Caco-2 (cell line): Measurements from ENCODE around the gene MSGN1. TPM values are rescaled to one million over a fixed set of nuclear protein-coding genes. Genes with fewer than 3 reads are reported as not detected.

ENCODE experiments used
- BruUV-seq: library from RNA; stranded (reverse); fragments of 400-500 nt; replicated peaks from 2 replicates; lab custom pipeline; 2021; lab: Mats Ljungman, UMichigan
- CTCF ChIA-PET: fragments of 300-600 bp; sonication (Branson Sonifier 250); formaldehyde crosslinking; loops from one replicate; lab custom pipeline; 2022; ENCODE audit warnings: antibody characterized with exemption; lab: Charles Lee
- POLR2A ChIA-PET: fragments of 300-600 bp; sonication (Branson Sonifier 250); formaldehyde crosslinking; loops from one replicate; lab custom pipeline; 2022; ENCODE audit warnings: antibody characterized with exemption; lab: Charles Lee
- DNase-seq, 2 experiments: peaks; one replicate each; pipeline versions ENCODE4 v3.0.0 to v3.0.0-alpha.2; 2020 to 2022
- H3K27me3 ChIP-seq: replicated peaks from 2 replicates; pipeline ENCODE4 v1.6.0; 2011; ENCODE audit warnings: low read length; ENCODE audit not compliant: control insufficient read depth, insufficient read depth
- H3K36me3 ChIP-seq: 2 replicates; pipeline ENCODE4 v1.5.1; 2011; ENCODE audit warnings: low read length; ENCODE audit not compliant: control insufficient read depth, insufficient read depth
- H3K4me1 ChIP-seq: fragments of 250-450 bp; sonication (Bioruptor Pico); 2 replicates; pipeline ENCODE4 v1.5.1; 2020; ENCODE audit warnings: mild to moderate bottlenecking
- H3K4me3 ChIP-seq: 2 replicates; pipeline ENCODE4 v1.5.1; 2011; ENCODE audit warnings: low read depth, mild to moderate bottlenecking, control low read depth, low read length
- H3K9me3 ChIP-seq: fragments of 250-450 bp; sonication (Bioruptor Pico); 2 replicates; pipeline ENCODE4 v1.5.1; 2020; ENCODE audit warnings: mild to moderate bottlenecking, moderate library complexity
- H3K27ac Mint-ChIP-seq: one replicate; pipeline ENCODE4 v1.8.0; 2022; ENCODE audit warnings: mixed read lengths; ENCODE audit not compliant: unreplicated experiment
- H3K27me3 Mint-ChIP-seq: one replicate; pipeline ENCODE4 v1.8.0; 2022; ENCODE audit warnings: mixed read lengths; ENCODE audit not compliant: insufficient read depth, unreplicated experiment
- H3K36me3 Mint-ChIP-seq: one replicate; pipeline ENCODE4 v1.8.0; 2022; ENCODE audit warnings: mild to moderate bottlenecking, mixed read lengths; ENCODE audit not compliant: insufficient read depth, unreplicated experiment
- H3K4me1 Mint-ChIP-seq: one replicate; pipeline ENCODE4 v1.8.0; 2022; ENCODE audit warnings: low read depth, mixed read lengths; ENCODE audit not compliant: unreplicated experiment
- H3K4me3 Mint-ChIP-seq: one replicate; pipeline ENCODE4 v1.8.0; 2022; ENCODE audit warnings: mild to moderate bottlenecking, moderate library complexity, mixed read lengths; ENCODE audit not compliant: unreplicated experiment
- H3K9me3 Mint-ChIP-seq: one replicate; pipeline ENCODE4 v1.8.0; 2022; ENCODE audit warnings: mixed read lengths; ENCODE audit not compliant: unreplicated experiment
- CTCF ChIP-seq, 2 experiments: fragments of 200-600 bp in 1 of 2; IDR thresholded peaks; 1 replicate in 1 of 2; 2 replicates in 1 of 2; pipeline versions ENCODE4 v1.5.1 to v1.8.0; 2011 to 2022; ENCODE audit warnings: antibody characterized with exemption in 1 of 2, control low read depth in 1 of 2, inconsistent platforms in 1 of 2, low read depth in 1 of 2, low read length in 1 of 2, mild to moderate bottlenecking in 1 of 2, moderate library complexity in 1 of 2; ENCODE audit not compliant: insufficient read depth in 1 of 2, severe bottlenecking in 1 of 2, unreplicated experiment in 1 of 2
- intact Hi-C: fragments of 100-400 bp; cut with micrococcal nuclease; formaldehyde crosslinking; loops from one replicate; pipeline ENCODE4 v1.10.0; 2022; ENCODE audit not compliant: unreplicated experiment
- total RNA-seq: library from RNA; stranded (reverse); gene quantifications from 2 replicates; pipeline ENCODE4 v1.2.3, GENCODE V29; 2022

MSGN1 gene
- total RNA-seq, 1 experiment from 2014 or later: not detected

- H3K4me3 ChIP-seq: no peak overlapping the region
- H3K9me3 ChIP-seq: no peaks in the 10 kb centered on the region
- intact Hi-C loops: no loop called here
- H3K36me3 ChIP-seq: no peaks in the 10 kb centered on the region
- H3K4me1 ChIP-seq: no peaks in the 10 kb centered on the region
- H3K4me1 Mint-ChIP-seq: no peaks in the 10 kb centered on the region
- DNase-seq: no peak
- no TSS peak for BruUV-seq
- no peak for TF ChIP-seq CTCF (IDR thresholded peaks at IDR 0.05; ENCODE audit: insufficient read depth in 1 of 2, low read depth in 1 of 2, low read length in 1 of 2, severe bottlenecking in 1 of 2, unreplicated experiment in 1 of 2)
- H3K9me3 Mint-ChIP-seq: no peaks in the 10 kb centered on the region
- H3K27me3 Mint-ChIP-seq: peaks cover 21% of the 10 kb centered on the region
- CTCF ChIA-PET: no interaction called here
- H3K27ac Mint-ChIP-seq: no peak overlapping the region
- POLR2A ChIA-PET: no interaction called here
- no peaks in the 10 kb centered on the region; the same call in 1 of the 2 replicates for H3K27me3 ChIP-seq
- H3K36me3 Mint-ChIP-seq: no peaks in the 10 kb centered on the region
- no peak overlapping the region for H3K4me3 Mint-ChIP-seq
Observed at GRCh38 chr2:17857021-17857420, 40.8 kb downstream of the MSGN1 start.

DNA sequence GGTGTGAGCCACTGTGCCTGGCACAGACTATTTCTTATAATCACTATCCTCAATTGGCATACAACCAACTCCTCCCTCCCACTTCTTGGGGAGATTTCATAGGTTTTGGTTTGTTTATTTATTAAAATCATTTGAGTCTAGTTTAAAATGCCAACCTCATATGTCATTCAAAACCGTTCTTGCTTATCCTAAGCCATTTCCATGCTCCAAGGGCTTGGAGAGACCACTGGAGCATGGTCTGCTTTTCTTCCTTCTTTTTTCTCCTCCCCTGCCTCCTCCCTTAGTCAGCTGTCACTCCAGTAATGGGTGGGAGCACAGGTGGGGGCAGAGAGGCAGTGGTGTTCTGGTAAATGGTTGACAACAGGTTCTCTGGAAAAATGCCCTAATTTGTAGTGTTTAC lies 41.8 kb downstream of the MSGN1 start:
- H3K4me3 Mint-ChIP-seq: no peak overlapping the region
- no peaks in the 10 kb centered on the region for H3K9me3 ChIP-seq
- H3K27me3 Mint-ChIP-seq: peaks cover 23% of the 10 kb centered on the region
- no peak for DNase-seq
- no peak overlapping the region for H3K27ac Mint-ChIP-seq
- H3K4me3 ChIP-seq: no peak overlapping the region
- POLR2A ChIA-PET: no interaction called here
- H3K4me1 ChIP-seq: no peaks in the 10 kb centered on the region
- H3K9me3 Mint-ChIP-seq: no peaks in the 10 kb centered on the region
- CTCF ChIA-PET: no interaction called here
- H3K27me3 ChIP-seq: no peaks in the 10 kb centered on the region; the same call in 1 of the 2 replicates
- H3K4me1 Mint-ChIP-seq: no peaks in the 10 kb centered on the region
- no peaks in the 10 kb centered on the region for H3K36me3 ChIP-seq
- intact Hi-C loops: no loop called here
- H3K36me3 Mint-ChIP-seq: no peaks in the 10 kb centered on the region
- BruUV-seq: no TSS peak
- no peak for TF ChIP-seq CTCF (IDR thresholded peaks at IDR 0.05; ENCODE audit: insufficient read depth in 1 of 2, low read depth in 1 of 2, low read length in 1 of 2, severe bottlenecking in 1 of 2, unreplicated experiment in 1 of 2)

- intact Hi-C loops: no loop called here
- H3K4me3 ChIP-seq: no peak overlapping the region
- no peak for TF ChIP-seq CTCF (IDR thresholded peaks at IDR 0.05; ENCODE audit: insufficient read depth in 1 of 2, low read depth in 1 of 2, low read length in 1 of 2, severe bottlenecking in 1 of 2, unreplicated experiment in 1 of 2)
- no peaks in the 10 kb centered on the region for H3K9me3 Mint-ChIP-seq
- CTCF ChIA-PET: no interaction called here
- no peaks in the 10 kb centered on the region for H3K36me3 ChIP-seq
- no peaks in the 10 kb centered on the region for H3K36me3 Mint-ChIP-seq
- H3K27me3 ChIP-seq: no peaks in the 10 kb centered on the region; the same call in 1 of the 2 replicates
- H3K9me3 ChIP-seq: no peaks in the 10 kb centered on the region
- no TSS peak for BruUV-seq
- H3K4me1 ChIP-seq: no peaks in the 10 kb centered on the region
- H3K27ac Mint-ChIP-seq: no peak overlapping the region
- H3K4me3 Mint-ChIP-seq: no peak overlapping the region
- H3K27me3 Mint-ChIP-seq: peaks cover 12% of the 10 kb centered on the region
- no peak for DNase-seq
- POLR2A ChIA-PET: no interaction called here
- H3K4me1 Mint-ChIP-seq: no peaks in the 10 kb centered on the region
Observed at GRCh38 chr2:17863539-17863938, 47.3 kb downstream of the MSGN1 start.
